Astrocyte of the cerebellum (primary cell): ENCODE data around the gene TVP23C.
"Not testable (repeated sequence)": the region's sequence is repeated elsewhere in the genome, so short reads cannot be mapped to it uniquely, and the experiment has no call there.

Experiments used
- DNase-seq: peaks from one replicate; pipeline ENCODE4 v3.0.0-alpha.2; 2011; ENCODE audit warnings: low read depth
- H3K4me3 ChIP-seq: 2 replicates; pipeline ENCODE4 v1.5.1; 2011; ENCODE audit warnings: mild to moderate bottlenecking, low read depth, low read length, moderate library complexity
- in situ Hi-C: cut with HindIII; loops from 2 replicates; pipeline ENCODE4 v1.10.0; 2017; ENCODE audit warnings: low sequenced_read_pairs

The TVP23C gene

GRCh38 chr17:15563375-15563857 is at the start of gene TVP23C:
Gene TVP23C, minus strand, starts transcription at chr17:15563483. Its CDS starts 35 bp downstream, at chr17:15563448.
- in situ Hi-C loops: not testable (repeated sequence)
- peak; percentile 4 for DNase-seq

GRCh38 chr17:15592960-15593359 is 29.7 kb upstream of the TVP23C start:
- DNase-seq, in situ Hi-C loops, H3K4me3 ChIP-seq: not testable (repeated sequence)

More at GRCh38 chr17:15563375-15563857, at the start of gene TVP23C:
- H3K4me3 ChIP-seq: peak within 1 kb of the TSS; percentile 63

- in situ Hi-C loops, H3K4me3 ChIP-seq, DNase-seq: not testable (repeated sequence)
Measured at GRCh38 chr17:15591986-15592385, 28.7 kb upstream of the TVP23C start.

GRCh38 chr17:15590844-15591243 is 27.6 kb upstream of the TVP23C start:
- DNase-seq, H3K4me3 ChIP-seq, in situ Hi-C loops: not testable (repeated sequence)

DNA sequence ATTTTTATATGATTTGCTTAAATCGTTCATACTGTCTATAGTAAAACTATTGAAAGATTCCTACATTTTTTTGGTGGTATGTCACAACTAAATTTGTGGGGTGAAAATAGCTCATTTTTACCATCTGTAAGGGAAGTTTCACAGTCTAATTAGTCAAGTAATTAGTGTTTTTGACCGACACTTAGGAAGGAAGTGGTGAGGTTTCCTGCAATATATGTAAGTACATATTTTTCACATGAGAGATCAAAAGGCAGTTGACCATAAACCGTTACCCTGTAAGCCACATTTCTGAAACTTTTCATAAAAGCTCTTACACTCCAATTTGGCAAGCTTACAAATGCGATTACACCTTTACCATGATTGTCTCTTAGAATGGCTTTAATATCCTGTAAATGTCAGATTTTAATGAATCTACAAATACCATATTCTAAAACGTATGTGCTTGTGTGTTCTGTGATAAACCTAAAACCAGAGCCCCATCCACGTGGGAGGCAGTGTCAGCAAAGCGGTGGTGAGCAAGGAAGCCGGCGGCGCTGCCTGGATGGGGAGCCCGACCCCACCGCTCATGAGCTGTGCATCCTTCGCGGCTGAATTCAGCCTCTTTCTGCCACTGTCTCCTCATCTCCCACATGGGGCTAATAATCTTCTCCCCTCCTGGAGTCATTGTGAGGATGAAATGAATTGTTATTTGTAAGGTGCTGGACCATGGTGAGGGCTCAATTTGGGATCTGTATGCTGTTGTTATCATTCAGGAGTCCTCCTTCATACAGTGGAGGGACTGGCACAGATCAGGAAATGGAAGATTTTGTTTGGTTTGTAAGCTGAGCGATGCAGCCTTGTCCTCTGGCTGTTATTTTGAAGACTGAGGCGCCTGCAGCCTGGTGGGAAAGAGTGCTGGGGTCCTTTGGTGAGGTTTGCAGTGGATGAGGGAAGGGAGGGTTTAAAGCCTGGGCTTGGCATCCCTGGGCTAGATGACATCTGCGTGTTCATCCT is 26.6 kb upstream of the TVP23C start:
- DNase-seq, in situ Hi-C loops, H3K4me3 ChIP-seq: not testable (repeated sequence)

- H3K4me3 ChIP-seq, in situ Hi-C loops, DNase-seq: not testable (repeated sequence)
Measured at GRCh38 chr17:15588017-15588416, 24.7 kb upstream of the TVP23C start.

DNA sequence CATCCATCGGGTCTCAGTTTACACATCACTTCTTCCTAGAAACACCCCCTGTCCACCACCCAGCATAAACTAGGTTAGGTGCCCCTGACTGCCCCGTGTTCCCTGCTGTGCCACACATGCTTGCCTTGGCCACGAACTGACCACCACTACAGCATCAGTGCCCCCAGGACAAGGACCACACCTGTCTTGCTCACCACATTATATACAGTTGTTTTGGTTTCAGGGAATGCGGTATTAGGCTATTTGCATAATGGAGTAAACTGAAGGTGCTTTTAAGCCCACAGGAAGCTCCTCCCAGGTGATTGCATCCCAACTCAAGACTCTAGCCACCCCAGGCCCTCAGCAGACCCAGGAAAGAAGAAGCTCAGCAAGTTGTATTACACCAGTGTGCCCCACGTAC is 20.0 kb upstream of the TVP23C start:
- H3K4me3 ChIP-seq, DNase-seq, in situ Hi-C loops: not testable (repeated sequence)

DNA sequence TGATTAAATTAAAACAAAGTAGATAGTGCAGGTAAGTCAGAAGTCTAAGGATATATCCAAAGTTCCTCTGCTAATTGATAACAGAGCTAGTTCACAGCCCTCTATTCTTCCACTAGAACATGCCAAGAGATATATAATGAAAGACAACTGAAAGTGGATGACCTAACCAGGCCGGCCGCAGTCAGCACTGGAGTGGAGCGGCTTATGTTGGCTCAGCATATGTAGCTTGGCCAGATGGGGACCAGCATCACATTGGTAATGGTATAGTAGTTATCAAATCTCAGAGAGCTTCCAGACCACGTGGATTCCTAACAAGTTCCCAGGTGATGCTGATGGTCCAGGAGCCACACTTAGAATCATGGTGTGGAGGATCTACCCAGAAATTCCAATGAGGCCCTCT is 18.2 kb upstream of the TVP23C start:
- H3K4me3 ChIP-seq, in situ Hi-C loops, DNase-seq: not testable (repeated sequence)

DNA sequence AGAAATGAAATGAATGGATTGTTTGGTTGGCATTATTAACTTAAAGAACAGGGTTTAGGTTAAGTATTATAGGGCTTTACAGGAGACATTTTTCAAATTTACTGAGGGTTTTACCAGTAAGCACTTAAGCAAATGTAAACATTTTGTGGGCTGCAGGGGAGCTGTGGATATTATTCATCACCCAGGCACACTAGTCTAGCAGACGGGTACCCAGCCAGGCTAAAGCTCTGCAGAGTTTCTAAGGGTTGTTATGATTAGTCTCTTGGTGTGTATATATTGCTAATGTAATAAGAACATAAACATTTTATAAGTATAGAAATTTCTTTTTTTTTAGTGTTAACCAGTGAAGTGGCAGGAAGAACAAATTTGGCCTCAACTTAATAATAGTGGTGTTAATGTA is 13.6 kb upstream of the TVP23C start:
- H3K4me3 ChIP-seq, in situ Hi-C loops, DNase-seq: not testable (repeated sequence)

- in situ Hi-C loops, H3K4me3 ChIP-seq: not testable (repeated sequence)
Measured at GRCh38 chr17:15574660-15575059, 11.4 kb upstream of the TVP23C start.

GRCh38 chr17:15573870-15574269 is 10.6 kb upstream of the TVP23C start:
- DNase-seq: peak; percentile 37
- in situ Hi-C loops: not testable (repeated sequence)

More at GRCh38 chr17:15574660-15575059, 11.4 kb upstream of the TVP23C start:
- not testable (repeated sequence) for DNase-seq

GRCh38 chr17:15562613-15563374 is 489 bp downstream of the TVP23C start:
- DNase-seq, in situ Hi-C loops: not testable (repeated sequence)

More at GRCh38 chr17:15573870-15574269, 10.6 kb upstream of the TVP23C start:
- not testable (repeated sequence) for H3K4me3 ChIP-seq

DNA sequence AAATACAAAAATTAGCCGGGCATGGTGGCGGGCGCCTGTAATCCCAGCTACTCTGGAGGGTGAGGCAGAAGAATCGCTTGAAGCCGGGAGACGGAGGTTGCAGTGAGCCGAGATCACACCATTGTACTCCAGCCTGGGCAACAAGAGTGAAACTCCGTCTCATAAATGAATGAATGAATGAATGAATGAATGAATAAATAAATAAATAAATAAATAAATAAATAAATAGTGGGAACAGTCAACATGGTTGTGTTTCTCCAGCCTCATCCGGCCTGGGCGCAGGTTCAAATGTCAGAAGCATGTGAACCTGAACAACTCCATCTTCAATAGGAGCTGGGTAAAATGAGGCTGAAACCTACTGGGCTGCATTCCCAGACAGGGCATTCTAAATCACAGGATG is 1.8 kb downstream of the TVP23C start:
- H3K4me3 ChIP-seq, in situ Hi-C loops, DNase-seq: not testable (repeated sequence)

More at GRCh38 chr17:15562613-15563374, 489 bp downstream of the TVP23C start:
- peak overlapping the region; percentile 63 for H3K4me3 ChIP-seq

DNA sequence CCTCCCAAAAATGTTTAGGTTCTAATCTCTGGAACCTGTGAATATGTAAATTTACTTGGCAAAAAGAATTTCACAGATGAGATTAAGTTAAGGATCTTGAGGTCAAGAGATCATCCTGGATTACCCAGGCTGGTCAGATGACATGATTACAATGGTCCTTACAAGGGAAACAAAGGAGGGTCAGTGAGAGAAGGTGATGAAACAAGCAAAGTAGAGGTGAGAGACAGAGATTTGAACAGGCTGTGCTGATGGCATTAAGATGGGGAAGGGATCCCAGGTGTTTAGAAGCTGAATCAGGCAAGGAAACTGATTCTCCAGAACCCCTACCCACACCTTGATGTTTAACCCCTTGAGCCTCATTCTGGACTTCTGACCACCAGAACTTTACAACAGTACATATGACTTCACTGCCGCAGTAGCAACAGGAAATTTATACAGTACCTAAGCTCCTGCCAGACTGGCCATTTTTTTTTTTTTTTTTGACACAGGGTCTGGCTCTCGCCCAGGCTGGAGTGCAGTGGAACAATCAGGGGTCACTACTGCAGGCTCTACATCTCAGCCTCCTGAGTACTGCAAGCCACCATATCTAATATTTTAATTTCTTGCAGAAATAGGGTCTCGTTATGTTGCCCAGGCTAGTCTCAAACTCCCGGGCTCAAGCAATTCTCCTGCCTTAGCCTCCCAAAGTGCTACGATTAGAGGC is 4.7 kb downstream of the TVP23C start:
- in situ Hi-C loops, H3K4me3 ChIP-seq, DNase-seq: not testable (repeated sequence)

DNA sequence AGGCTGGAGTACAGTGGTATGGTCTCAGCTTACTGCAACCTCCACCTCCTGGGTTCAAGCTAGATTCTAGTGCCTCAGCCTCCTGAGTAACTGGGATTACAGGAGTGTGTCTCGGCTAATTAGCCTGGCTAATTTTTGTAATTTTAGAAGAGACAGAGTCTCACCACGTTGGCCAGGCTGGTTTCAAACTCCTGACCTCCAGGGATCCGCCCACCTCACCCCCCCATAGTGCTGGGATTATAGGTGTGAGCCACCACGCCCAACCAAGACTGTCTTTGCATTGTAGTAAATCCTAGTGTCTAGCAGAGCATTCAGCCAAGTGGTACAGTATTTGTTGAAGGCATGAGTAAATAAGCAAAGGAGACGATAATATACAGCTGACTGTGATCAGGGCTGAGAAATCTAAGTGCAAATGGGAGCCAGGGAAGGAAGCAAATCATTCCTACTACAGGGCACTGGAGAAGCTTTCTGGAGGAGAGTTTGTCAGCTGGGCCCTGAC is 5.9 kb downstream of the TVP23C start:
- H3K4me3 ChIP-seq, in situ Hi-C loops, DNase-seq: not testable (repeated sequence)

- H3K4me3 ChIP-seq, in situ Hi-C loops, DNase-seq: not testable (repeated sequence)
Measured at GRCh38 chr17:15552932-15553331, 10.4 kb downstream of the TVP23C start.

GRCh38 chr17:15549552-15549951 is 13.7 kb downstream of the TVP23C start:
- in situ Hi-C loops, DNase-seq, H3K4me3 ChIP-seq: not testable (repeated sequence)
